ENCODE results near the gene GHRHR. TPM values are rescaled to one million over a fixed set of nuclear protein-coding genes. Genes with fewer than 3 reads are reported as not detected.

GHRHR gene
- total and polyA plus RNA-seq, 2 of the 4 experiments (the other 2 are of a cell fraction), result not detected

DNA sequence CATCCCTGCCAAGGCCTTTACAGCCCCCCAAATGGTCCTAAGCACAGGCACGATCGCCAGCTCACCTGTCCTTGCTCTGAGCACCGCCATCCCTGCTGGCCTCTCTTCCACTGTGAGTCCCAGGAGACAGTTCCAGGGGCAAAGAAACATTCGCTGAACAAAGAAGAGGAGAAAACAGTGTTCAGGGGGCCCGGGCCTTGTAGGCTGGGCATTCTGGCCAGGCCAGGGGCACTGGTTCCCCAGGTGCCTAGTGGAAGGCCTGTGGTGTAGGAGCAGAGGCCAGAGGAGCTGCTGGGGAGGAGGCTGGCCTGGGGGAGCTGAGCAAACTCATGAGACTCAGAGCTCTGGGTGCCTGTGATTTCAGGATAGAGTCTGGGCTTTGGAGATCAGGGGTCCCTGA, 29.5 kb upstream of the GHRHR start:
- TF ChIP-seq RAD21 (IDR thresholded peaks at IDR 0.05; ENCODE audit: low read length) (no peak), RFX5 (IDR thresholded peaks at IDR 0.05; ENCODE audit: low read depth, low read length) (no peak), RCOR1 (IDR thresholded peaks at IDR 0.05; ENCODE audit: insufficient replicate concordance, low read length) (no peak), FOS (IDR thresholded peaks at IDR 0.05; ENCODE audit: low read depth, low read length) (no peak), BHLHE40 (IDR thresholded peaks at IDR 0.05; ENCODE audit: low read depth, low read length) (no peak), POLR2A (IDR thresholded peaks at IDR 0.05; ENCODE audit: low read depth, low read length) (no peak)
- in situ Hi-C loops (cut with MboI; ENCODE audit: low sequenced_read_pairs), result no loop called here
- WGBS, 2 experiments (ENCODE audit: extremely low coverage in 2 of 2, insufficient read length in 1 of 2), result no CpG with 5 or more reads among the region's 5 CpGs
- H3K79me1 ChIP-seq (ENCODE audit: low read depth in 1 of 2, low read length in 2 of 2), result no peaks in the 10 kb centered on the region
- H3K27me3 ChIP-seq (ENCODE audit: control insufficient read depth, insufficient read depth, low read length), result peaks cover 26% of the 10 kb centered on the region
- no peak overlapping the region for H2AK5ac ChIP-seq (ENCODE audit: low read depth, low read length)
- no peak overlapping the region for H3K4me2 ChIP-seq (ENCODE audit: low read depth, low read length)
- H3K4me1 ChIP-seq (ENCODE audit: control insufficient read depth, insufficient read depth, low read length), result no peaks in the 10 kb centered on the region
- H2AFZ ChIP-seq (replicated peaks; ENCODE audit: low read length, poor library complexity), result no peak overlapping the region
- no peak overlapping the region for H4K91ac ChIP-seq (ENCODE audit: insufficient read depth, low read depth, low read length)
- H2AK9ac ChIP-seq (replicated peaks; ENCODE audit: low read depth, low read length, poor library complexity), result no peak overlapping the region
- H2BK120ac ChIP-seq (ENCODE audit: low read depth, low read length), result no peak overlapping the region
- no peak overlapping the region for H2BK20ac ChIP-seq (ENCODE audit: low read depth, low read length)
- H3K4ac ChIP-seq (ENCODE audit: low read depth, low read length), result no peak overlapping the region
- no peak overlapping the region for H3K56ac ChIP-seq (ENCODE audit: extremely low read depth, insufficient read depth, low read length)
- no peaks in the 10 kb centered on the region for H3K9me1 ChIP-seq (ENCODE audit: insufficient read depth, low read length)
- no peak overlapping the region for H4K8ac ChIP-seq (ENCODE audit: low read depth in 2 of 2, low read length in 2 of 2)
- no peak overlapping the region for H3K27ac ChIP-seq (ENCODE audit: insufficient read depth, low read length)
- H2BK5ac ChIP-seq (ENCODE audit: low read depth, low read length, poor library complexity, severe bottlenecking), result no peak overlapping the region
- H3K4me3 ChIP-seq (ENCODE audit: insufficient read depth, low read depth, low read length), result no peak overlapping the region
- no peaks in the 10 kb centered on the region for H3K9me3 ChIP-seq (ENCODE audit: control insufficient read depth, insufficient read depth, low read length)
- DNase-seq (no peak), ATAC-seq (ENCODE audit: low read depth) (no peak)
- no peak overlapping the region for H3K14ac ChIP-seq (replicated peaks; ENCODE audit: low read depth, low read length)
- no peak overlapping the region for H2BK15ac ChIP-seq (ENCODE audit: low read depth, low read length)
- dilution Hi-C loops (cut with HindIII; ENCODE audit: low sequenced_read_pairs, unreplicated experiment), result no loop called here
- ChIA-PET CTCF (interaction anchor here (0.7 to 1.2 kb wide), 2 partner anchors 9 to 49 kb away, joined by 3 read pairs; no protein-coding TSS in a partner anchor), POLR2A (ENCODE audit: unreplicated experiment) (no interaction called here)
- intact Hi-C loops (cut with micrococcal nuclease), result no loop called here
- H3K9ac ChIP-seq (ENCODE audit: low read depth, low read length), result no peak overlapping the region
- no TSS peak for BruUV-seq (replicated peaks)
- no peaks in the 10 kb centered on the region for H4K20me1 ChIP-seq (ENCODE audit: insufficient read depth, low read length)
- no peak overlapping the region for H3K23ac ChIP-seq (ENCODE audit: low read depth, low read length)
- H3K36me3 ChIP-seq (ENCODE audit: control insufficient read depth, insufficient read depth, low read length), result no peaks in the 10 kb centered on the region
- H3K18ac ChIP-seq (ENCODE audit: low read depth, low read length), result no peak overlapping the region
- H4K5ac ChIP-seq (ENCODE audit: low read depth, low read length), result no peak overlapping the region
